H1 (cell line): ENCODE results near the gene BCAS1. TPM values are rescaled to one million over a fixed set of nuclear protein-coding genes. Genes with fewer than 3 reads are reported as not detected.

Experiments used
- CTCF ChIA-PET: fragments of 300-600 bp; sonication (Branson Sonifier 250); formaldehyde crosslinking; loops from one replicate; lab custom pipeline; 2021; ENCODE audit not compliant: partially characterized antibody; lab: Charles Lee
- POLR2A ChIA-PET: fragments of 300-600 bp; sonication (Branson Sonifier 250); formaldehyde crosslinking; loops from one replicate; lab custom pipeline; 2021; ENCODE audit warnings: inconsistent platforms; ENCODE audit not compliant: partially characterized antibody; lab: Charles Lee
- DNase-seq, 2 experiments: peaks; one replicate each; pipeline versions ENCODE4 v3.0.0 to v3.0.0-alpha.2; 2010 to 2022; ENCODE audit warnings: low spot score in 2 of 2, low read depth in 1 of 2, mixed read lengths in 1 of 2
- FAIRE-seq: peaks from 2 replicates; lab custom pipeline; 2011; peaks lifted over from hg19 to GRCh38; lab: Jason Lieb, UNC
- H2AFZ ChIP-seq: 2 replicates; pipeline ENCODE4 v1.8.1; 2012; ENCODE audit warnings: low read length, inconsistent platforms
- H2AK5ac ChIP-seq: 2 replicates; pipeline ENCODE4 v1.6.1; 2013; ENCODE audit warnings: low read depth, low read length
- H2BK120ac ChIP-seq: replicated peaks from 2 replicates; pipeline ENCODE3; 2013; ENCODE audit warnings: low read depth, low read length, inconsistent platforms
- H2BK12ac ChIP-seq: 2 replicates; pipeline ENCODE4 v1.6.1; 2013; ENCODE audit warnings: low read depth, low read length
- H2BK15ac ChIP-seq: 2 replicates; pipeline ENCODE4 v1.6.1; 2013; ENCODE audit warnings: low read length
- H2BK20ac ChIP-seq: 2 replicates; pipeline ENCODE4 v1.6.1; 2013; ENCODE audit warnings: low read length
- H2BK5ac ChIP-seq: 2 replicates; pipeline ENCODE4 v1.6.1; 2013; ENCODE audit warnings: low read depth, low read length
- H3K14ac ChIP-seq: 2 replicates; pipeline ENCODE4 v1.6.1; 2013; ENCODE audit warnings: inconsistent platforms; ENCODE audit not compliant: insufficient read length
- H3K18ac ChIP-seq: 2 replicates; pipeline ENCODE4 v1.6.1; 2013; ENCODE audit warnings: low read length; ENCODE audit errors: extremely low read depth
- H3K23ac ChIP-seq: 2 replicates; pipeline ENCODE4 v1.6.1; 2013; ENCODE audit warnings: inconsistent platforms; ENCODE audit not compliant: insufficient read length
- H3K23me2 ChIP-seq: 2 replicates; pipeline ENCODE4 v1.6.1; 2013; ENCODE audit warnings: low read depth, low read length
- H3K27ac ChIP-seq: 2 replicates; pipeline ENCODE4 v1.6.1; 2011; ENCODE audit warnings: low read depth, low read length, inconsistent platforms
- H3K27me3 ChIP-seq, 4 experiments: replicated peaks in 1 of 4; 1 replicate in 1 of 4; 2 replicates in 3 of 4; pipeline versions ENCODE4 v1.6.1 to v1.8.1; 2011 to 2013; ENCODE audit warnings: low read length in 3 of 4, mild to moderate bottlenecking in 3 of 4, inconsistent platforms in 2 of 4, mixed read lengths in 2 of 4, moderate library complexity in 1 of 4; ENCODE audit not compliant: control insufficient read depth in 3 of 4, insufficient read depth in 3 of 4; ENCODE audit errors: extremely low read depth in 1 of 4
- H3K36me3 ChIP-seq, 4 experiments: 2 replicates each; pipeline versions ENCODE4 v1.6.1 to v1.8.1; 2011 to 2013; ENCODE audit warnings: mild to moderate bottlenecking in 4 of 4, low read length in 3 of 4, moderate library complexity in 2 of 4, control low read depth in 1 of 4, inconsistent platforms in 1 of 4; ENCODE audit not compliant: insufficient read depth in 4 of 4, control insufficient read depth in 2 of 4
- H3K4ac ChIP-seq: replicated peaks from 2 replicates; pipeline ENCODE3; 2013; ENCODE audit warnings: low read length, low read depth, mixed read lengths, inconsistent platforms; ENCODE audit not compliant: insufficient read length
- H3K4me1 ChIP-seq, 4 experiments: replicated peaks in 1 of 4; 1 replicate in 1 of 4; 2 replicates in 3 of 4; pipeline versions ENCODE4 v1.6.1 to v1.8.1; 2011 to 2013; ENCODE audit warnings: low read length in 3 of 4, inconsistent platforms in 2 of 4, mixed read lengths in 1 of 4; ENCODE audit not compliant: insufficient read depth in 4 of 4, control insufficient read depth in 3 of 4
- H3K4me2 ChIP-seq, 2 experiments: 2 replicates each; pipeline versions ENCODE4 v1.6.1 to v1.8.1; 2011 to 2013; ENCODE audit warnings: low read depth in 2 of 2, low read length in 2 of 2, control low read depth in 1 of 2, inconsistent platforms in 1 of 2, mild to moderate bottlenecking in 1 of 2; ENCODE audit not compliant: insufficient read depth in 1 of 2
- H3K4me3 ChIP-seq, 4 experiments: fragments of 200-600, 300-600 bp in 1 of 4; sonication (generic), shearing (Covaris generic), sonication (Bioruptor Twin) in 1 of 4; 2 replicates each; pipeline versions ENCODE4 v1.5.1 to v1.8.1; 2011 to 2016; ENCODE audit warnings: low read length in 4 of 4, low read depth in 3 of 4, control low read depth in 2 of 4, inconsistent platforms in 2 of 4, mild to moderate bottlenecking in 2 of 4, mixed read lengths in 1 of 4, moderate library complexity in 1 of 4; ENCODE audit not compliant: insufficient read depth in 2 of 4; ENCODE audit errors: extremely low read depth in 1 of 4
- H3K56ac ChIP-seq: replicated peaks from 2 replicates; pipeline ENCODE3; 2013; ENCODE audit warnings: low read depth, mild to moderate bottlenecking, mixed read lengths, low read length, inconsistent platforms; ENCODE audit not compliant: insufficient read length
- H3K79me1 ChIP-seq: 2 replicates; pipeline ENCODE4 v1.6.1; 2013; ENCODE audit warnings: low read depth, low read length, control low read depth
- H3K79me2 ChIP-seq, 2 experiments: 2 replicates each; pipeline versions ENCODE4 v1.6.1 to v1.8.1; 2012 to 2013; ENCODE audit warnings: low read length in 2 of 2, mild to moderate bottlenecking in 2 of 2, inconsistent platforms in 1 of 2; ENCODE audit not compliant: insufficient read depth in 2 of 2, control insufficient read depth in 1 of 2
- H3K9ac ChIP-seq, 4 experiments: replicated peaks in 1 of 4; 1 replicate in 1 of 4; 2 replicates in 3 of 4; pipeline versions ENCODE4 v1.6.1 to v1.8.1; 2011 to 2013; ENCODE audit warnings: low read depth in 3 of 4, low read length in 3 of 4, control low read depth in 2 of 4, mild to moderate bottlenecking in 2 of 4, moderate library complexity in 2 of 4, inconsistent platforms in 1 of 4; ENCODE audit errors: extremely low read depth in 1 of 4
- H3K9me3 ChIP-seq, 2 experiments: 2 replicates each; pipeline versions ENCODE4 v1.6.1 to v1.8.1; 2012 to 2013; ENCODE audit warnings: mild to moderate bottlenecking in 2 of 2, moderate library complexity in 2 of 2, control low read depth in 1 of 2, inconsistent platforms in 1 of 2, low read depth in 1 of 2, low read length in 1 of 2, mixed read lengths in 1 of 2; ENCODE audit not compliant: insufficient read depth in 2 of 2
- H4K20me1 ChIP-seq, 2 experiments: replicated peaks in 1 of 2; 2 replicates each; pipeline versions ENCODE3 to v1.8.1; 2011 to 2013; ENCODE audit warnings: inconsistent platforms in 2 of 2, low read length in 2 of 2, mild to moderate bottlenecking in 1 of 2; ENCODE audit not compliant: insufficient read depth in 2 of 2, control insufficient read depth in 1 of 2
- H4K5ac ChIP-seq: 2 replicates; pipeline ENCODE4 v1.6.1; 2013; ENCODE audit warnings: low read length, low read depth, mixed read lengths, inconsistent platforms; ENCODE audit not compliant: insufficient read length
- H4K8ac ChIP-seq: 2 replicates; pipeline ENCODE4 v1.8.0; 2013; ENCODE audit warnings: mild to moderate bottlenecking, moderate library complexity, low read length, inconsistent platforms; ENCODE audit not compliant: insufficient read depth; ENCODE audit errors: extremely low read depth
- H4K91ac ChIP-seq: replicated peaks from 2 replicates; pipeline ENCODE3; 2013; ENCODE audit warnings: low read length, mixed read lengths, inconsistent platforms; ENCODE audit not compliant: insufficient read length
- BRCA1 ChIP-seq: IDR thresholded peaks from 2 replicates; pipeline ENCODE4 v1.6.1; 2012; ENCODE audit warnings: low read depth, low read length, improper control_type of control experiment
- EP300 ChIP-seq, 2 experiments: IDR thresholded peaks; 1 replicate in 1 of 2; 2 replicates in 1 of 2; pipeline ENCODE4 v1.6.1; 2011 to 2012; ENCODE audit warnings: low read depth in 2 of 2, low read length in 2 of 2, mild to moderate bottlenecking in 2 of 2, borderline replicate concordance in 1 of 2, inconsistent platforms in 1 of 2, moderate library complexity in 1 of 2
- GTF2F1 ChIP-seq: IDR thresholded peaks from 2 replicates; pipeline ENCODE4 v1.6.1; 2012; ENCODE audit warnings: low read depth, low read length, improper control_type of control experiment, borderline replicate concordance
- POLR2A ChIP-seq, 2 experiments: IDR thresholded peaks; 1 replicate in 1 of 2; 2 replicates in 1 of 2; pipeline ENCODE4 v1.6.1; 2011; ENCODE audit warnings: low read depth in 2 of 2, low read length in 2 of 2, mild to moderate bottlenecking in 2 of 2; ENCODE audit errors: control extremely low read depth in 1 of 2
- RAD21 ChIP-seq, 2 experiments: IDR thresholded peaks in 1 of 2; conservative IDR thresholded peaks in 1 of 2; 2 replicates each; pipeline ENCODE4 v1.6.1; 2011; ENCODE audit warnings: low read depth in 2 of 2, low read length in 2 of 2, improper control_type of control experiment in 1 of 2, inconsistent platforms in 1 of 2, mild to moderate bottlenecking in 1 of 2, moderate library complexity in 1 of 2
- RBBP5 ChIP-seq: IDR thresholded peaks from 2 replicates; pipeline ENCODE4 v1.7.1; 2012; ENCODE audit warnings: low read depth, mild to moderate bottlenecking, inconsistent platforms, low read length, moderate library complexity, borderline replicate concordance
- RXRA ChIP-seq: IDR thresholded peaks from 2 replicates; pipeline ENCODE4 v1.6.1; 2011; ENCODE audit warnings: low read depth, mild to moderate bottlenecking, low read length, moderate library complexity; ENCODE audit not compliant: insufficient read depth
- SAP30 ChIP-seq: fragments of 300-600 bp; sonication (generic); IDR thresholded peaks from 2 replicates; pipeline ENCODE4 v1.7.1; 2012; ENCODE audit warnings: low read length, moderate library complexity, mild to moderate bottlenecking, inconsistent platforms; ENCODE audit not compliant: insufficient read depth, insufficient replicate concordance
- SP4 ChIP-seq: IDR thresholded peaks from 2 replicates; pipeline ENCODE4 v1.6.1; 2012; ENCODE audit warnings: low read length, inconsistent platforms
- SRF ChIP-seq: IDR thresholded peaks from 2 replicates; pipeline ENCODE4 v1.6.1; 2011; ENCODE audit warnings: mild to moderate bottlenecking, low read depth, low read length, moderate library complexity
- TAF7 ChIP-seq: optimal IDR thresholded peaks from 2 replicates; pipeline ENCODE3; 2011; ENCODE audit warnings: low read depth, mild to moderate bottlenecking, inconsistent platforms, low read length, moderate library complexity, borderline replicate concordance
- WGBS, 2 experiments: shearing (Covaris generic) in 1 of 2; methylation state at CpG; one replicate each; pipeline versions ENCODE4 v1.1.6 to v1.1.7; 2013 to 2015; ENCODE audit warnings: low lambda C conversion rate in 2 of 2, mixed read lengths in 2 of 2, inconsistent platforms in 1 of 2, low coverage in 1 of 2, missing lambda C conversion rate in 1 of 2; ENCODE audit not compliant: insufficient replicate concordance in 2 of 2, insufficient coverage in 1 of 2, insufficient read length in 1 of 2; ENCODE audit errors: extremely low coverage in 1 of 2, missing lambda C conversion rate in 1 of 2; 5-methylcytosine and 5-hydroxymethylcytosine counted together
- polyA plus RNA-seq, 7 experiments: library from polyadenylated mRNA; depleted of rRNA in 3 of 7; stranded (reverse) in 5 of 7; unstranded in 2 of 7; fragments of >200 nt in 5 of 7; fragments of 200-250 nt in 2 of 7; gene quantifications; 1 replicate in 5 of 7; 2 replicates in 1 of 7; 4 replicates in 1 of 7; pipeline versions ENCODE4 v1.2.1 to v1.2.3, GENCODE V29; 2011 to 2013; ENCODE audit warnings: missing spikeins in 2 of 7, mixed read lengths in 2 of 7
- total RNA-seq: library from RNA; stranded (reverse); fragmentation: NEBNext Ultra II Directional; extraction: Animal tissue kit (Norgen Biotek cat#: 25700); gene quantifications from 2 replicates; pipeline ENCODE4 v1.2.1, GENCODE V29; 2021
- TF ChIP-seq, protein P1 (sequence below): IDR thresholded peaks from 2 replicates; pipeline ENCODE4 v1.6.1; 2011; ENCODE audit warnings: low read depth, mild to moderate bottlenecking, low read length; ENCODE audit not compliant: insufficient read depth

Gene BCAS1
- total and polyA plus RNA-seq, 2 of the 8 experiments (the other 6 are each of a cell fraction or from before 2014, with no cell fraction given): 0.06 to 0.19 TPM

DNA sequence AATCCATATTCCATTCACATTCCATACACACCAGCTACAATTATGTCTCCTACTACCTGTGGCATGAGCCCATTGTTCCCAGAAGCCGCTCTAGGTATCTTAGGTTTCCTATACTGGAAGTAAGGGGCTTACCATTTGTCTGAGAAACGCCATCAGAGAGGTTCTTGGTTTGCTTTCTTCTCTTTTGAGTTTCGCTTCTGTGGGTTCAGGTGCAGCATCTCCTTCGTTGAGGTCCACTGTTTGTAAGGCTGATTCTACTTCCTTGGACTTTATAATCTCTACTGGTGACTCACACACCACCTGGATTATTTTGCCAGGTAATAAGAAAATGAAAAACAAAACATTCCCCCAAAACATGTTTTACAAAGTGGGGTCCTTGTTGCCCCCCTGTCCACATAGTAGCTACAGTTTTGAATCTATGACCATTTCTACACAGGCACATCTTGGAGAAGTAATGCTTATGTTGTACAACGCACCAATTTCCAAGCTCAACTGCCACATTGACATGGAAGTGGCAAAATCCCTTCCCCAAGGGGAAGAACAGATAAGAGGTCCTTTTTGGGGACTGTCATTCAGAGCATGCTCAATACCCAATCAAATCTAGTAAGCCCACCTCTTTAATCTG lies 103.5 kb downstream of the BCAS1 start:
- H4K20me1 ChIP-seq: no peaks in the 10 kb centered on the region
- H2BK15ac ChIP-seq: no peak overlapping the region
- no peak overlapping the region for H3K14ac ChIP-seq
- H4K8ac ChIP-seq: no peak overlapping the region
- H2AK5ac ChIP-seq: no peak overlapping the region
- no peak overlapping the region for H2BK5ac ChIP-seq
- H3K9me3 ChIP-seq: no peaks in the 10 kb centered on the region
- H3K79me1 ChIP-seq: no peaks in the 10 kb centered on the region
- H2BK20ac ChIP-seq: no peak overlapping the region
- no peak overlapping the region for H3K23ac ChIP-seq
- WGBS, 2 experiments: 85% methylated on average over 5 of the region's 5 CpGs; no CpG with 5 or more reads in 1 of the 2 experiments
- no peaks in the 10 kb centered on the region for H3K23me2 ChIP-seq
- POLR2A ChIA-PET: no interaction called here
- H3K4me1 ChIP-seq: no peaks in the 10 kb centered on the region
- no peaks in the 10 kb centered on the region for H3K36me3 ChIP-seq
- H3K9ac ChIP-seq: no peak overlapping the region
- FAIRE-seq (no peak), DNase-seq (no peak)
- no peak overlapping the region for H2BK12ac ChIP-seq
- no peaks in the 10 kb centered on the region for H3K27me3 ChIP-seq
- no peak overlapping the region for H3K4me2 ChIP-seq
- no peak overlapping the region for H2AFZ ChIP-seq
- no peak overlapping the region for H3K18ac ChIP-seq
- no peak overlapping the region for H2BK120ac ChIP-seq
- H3K27ac ChIP-seq: no peak overlapping the region
- no peaks in the 10 kb centered on the region for H3K79me2 ChIP-seq
- no peak overlapping the region for H3K4me3 ChIP-seq
- no peak overlapping the region for H4K91ac ChIP-seq
- no peak overlapping the region for H3K4ac ChIP-seq
- no peak overlapping the region for H3K56ac ChIP-seq
- H4K5ac ChIP-seq: no peak overlapping the region
- CTCF ChIA-PET: interaction anchor here (1.1 to 2.5 kb wide), 2 partner anchors 8 to 13 kb away, joined by 3 to 9 read pairs; no protein-coding TSS in a partner anchor
- TF ChIP-seq EP300 (IDR thresholded peaks at IDR 0.05; ENCODE audit: borderline replicate concordance in 1 of 2, low read depth in 2 of 2, low read length in 2 of 2) (no peak), RAD21 (IDR thresholded peaks at IDR 0.05 in 1 of 2, conservative IDR thresholded peaks at IDR 0.05 in 1 of 2; ENCODE audit: low read depth in 2 of 2, low read length in 2 of 2) (no peak), GTF2F1 (no peak), RBBP5 (no peak), POLR2A (IDR thresholded peaks at IDR 0.05; ENCODE audit: control extremely low read depth in 1 of 2, low read depth in 2 of 2, low read length in 2 of 2) (no peak), SAP30 (no peak), TAF7 (no peak), SP4 (no peak), BRCA1 (no peak), RXRA (no peak), SRF (no peak)
- TF ChIP-seq, protein P1, sequence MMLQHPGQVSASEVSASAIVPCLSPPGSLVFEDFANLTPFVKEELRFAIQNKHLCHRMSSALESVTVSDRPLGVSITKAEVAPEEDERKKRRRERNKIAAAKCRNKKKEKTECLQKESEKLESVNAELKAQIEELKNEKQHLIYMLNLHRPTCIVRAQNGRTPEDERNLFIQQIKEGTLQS: no peak
